ENCODE measurements around the gene EML4. TPM values are rescaled to one million over a fixed set of nuclear protein-coding genes. Genes with fewer than 3 reads are reported as not detected.

Gene EML4
- total RNA-seq, 1 experiment from 2014 or later, result 107 TPM

DNA sequence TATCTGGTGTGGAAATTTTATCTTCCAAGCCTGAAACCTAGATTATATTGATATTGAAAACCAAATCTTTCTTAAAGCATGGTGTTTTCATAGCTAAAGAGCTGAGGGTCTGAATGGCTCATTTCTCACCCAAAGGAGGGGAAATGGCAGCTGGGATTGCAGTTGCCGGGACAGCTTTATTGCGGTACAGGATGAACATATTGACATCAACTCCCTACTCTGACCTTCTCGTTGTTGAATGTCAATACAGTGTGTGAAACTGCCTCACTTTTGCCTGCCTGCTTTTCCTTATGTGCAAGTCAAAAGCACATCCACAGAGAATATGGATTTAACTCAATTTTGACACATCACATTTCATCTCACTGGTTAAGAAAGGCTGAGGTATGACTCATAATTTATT is 195.5 kb downstream of the EML4 start:
- H3K4me3 ChIP-seq (ENCODE audit: low read depth in 2 of 2, low read length in 2 of 2), result no peak overlapping the region
- in situ Hi-C loops (cut with HindIII; ENCODE audit: low pct_unique_long_range_greater_than_20kb, low sequenced_read_pairs) (no loop called here), intact Hi-C loops (cut with micrococcal nuclease; ENCODE audit: unreplicated experiment) (no loop called here)
- H3K27me3 ChIP-seq (ENCODE audit: control insufficient read depth, insufficient read depth, low read length), result no peaks in the 10 kb centered on the region
- no peak for TF ChIP-seq SIN3A (IDR thresholded peaks at IDR 0.05; ENCODE audit: borderline replicate concordance, insufficient read depth, low read depth, low read length)
- TF ChIP-seq, protein P1, sequence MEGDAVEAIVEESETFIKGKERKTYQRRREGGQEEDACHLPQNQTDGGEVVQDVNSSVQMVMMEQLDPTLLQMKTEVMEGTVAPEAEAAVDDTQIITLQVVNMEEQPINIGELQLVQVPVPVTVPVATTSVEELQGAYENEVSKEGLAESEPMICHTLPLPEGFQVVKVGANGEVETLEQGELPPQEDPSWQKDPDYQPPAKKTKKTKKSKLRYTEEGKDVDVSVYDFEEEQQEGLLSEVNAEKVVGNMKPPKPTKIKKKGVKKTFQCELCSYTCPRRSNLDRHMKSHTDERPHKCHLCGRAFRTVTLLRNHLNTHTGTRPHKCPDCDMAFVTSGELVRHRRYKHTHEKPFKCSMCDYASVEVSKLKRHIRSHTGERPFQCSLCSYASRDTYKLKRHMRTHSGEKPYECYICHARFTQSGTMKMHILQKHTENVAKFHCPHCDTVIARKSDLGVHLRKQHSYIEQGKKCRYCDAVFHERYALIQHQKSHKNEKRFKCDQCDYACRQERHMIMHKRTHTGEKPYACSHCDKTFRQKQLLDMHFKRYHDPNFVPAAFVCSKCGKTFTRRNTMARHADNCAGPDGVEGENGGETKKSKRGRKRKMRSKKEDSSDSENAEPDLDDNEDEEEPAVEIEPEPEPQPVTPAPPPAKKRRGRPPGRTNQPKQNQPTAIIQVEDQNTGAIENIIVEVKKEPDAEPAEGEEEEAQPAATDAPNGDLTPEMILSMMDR (IDR thresholded peaks at IDR 0.05), result no peak
- TF ChIP-seq POLR2AphosphoS5 (IDR thresholded peaks at IDR 0.05; ENCODE audit: low read depth, low read length), result no peak
- TF ChIP-seq TCF7L2 (IDR thresholded peaks at IDR 0.05; ENCODE audit: low read depth, low read length), result no peak
- TF ChIP-seq REST (IDR thresholded peaks at IDR 0.05; ENCODE audit: insufficient read depth in 1 of 2, low read depth in 2 of 2, low read length in 1 of 2), result no peak
- no peak for ATAC-seq
- no peak overlapping the region for H3K27ac ChIP-seq (ENCODE audit: low read length)
- H3K4me1 ChIP-seq (ENCODE audit: control insufficient read depth, insufficient read depth, low read length), result 0 out of 2 replicates have a peak, but pooled peaks cover 3% of the 10 kb centered on the region
- H3K36me3 ChIP-seq (ENCODE audit: control insufficient read depth, insufficient read depth, low read length), result peaks cover 6% of the 10 kb centered on the region; the same call in 1 of the 2 replicates
- H3K9me3 ChIP-seq (ENCODE audit: control insufficient read depth, insufficient read depth, low read depth, low read length), result no peaks in the 10 kb centered on the region
- BruUV-seq (replicated peaks), result no TSS peak
- DNase-seq (ENCODE audit: low read depth, low spot score), result no peak
- ChIA-PET CTCF (no interaction called here), POLR2A (interaction anchor here (0.6 kb wide), 1 partner anchor 485 kb away, joined by 18 read pairs; no protein-coding TSS in a partner anchor)

GRCh38 chr2:42366411-42366810 is 197.3 kb downstream of the EML4 start:
- Histone ChIP-seq H3K27ac (ENCODE audit: low read length) (no peak overlapping the region), H3K4me3 (ENCODE audit: low read depth in 2 of 2, low read length in 2 of 2) (no peak overlapping the region), H3K36me3 (ENCODE audit: control insufficient read depth, insufficient read depth, low read length) (no peaks in the 10 kb centered on the region), H3K9me3 (ENCODE audit: control insufficient read depth, insufficient read depth, low read depth, low read length) (no peaks in the 10 kb centered on the region), H3K4me1 (ENCODE audit: control insufficient read depth, insufficient read depth, low read length) (0 out of 2 replicates have a peak, but pooled peaks cover 3% of the 10 kb centered on the region), H3K27me3 (ENCODE audit: control insufficient read depth, insufficient read depth, low read length) (no peaks in the 10 kb centered on the region)
- BruUV-seq (replicated peaks), result no TSS peak
- in situ Hi-C loops (cut with HindIII; ENCODE audit: low pct_unique_long_range_greater_than_20kb, low sequenced_read_pairs) (no loop called here), intact Hi-C loops (cut with micrococcal nuclease; ENCODE audit: unreplicated experiment) (no loop called here)
- ATAC-seq, result no peak
- TF ChIP-seq, protein P1 (IDR thresholded peaks at IDR 0.05), result no peak
- TF ChIP-seq TCF7L2 (IDR thresholded peaks at IDR 0.05; ENCODE audit: low read depth, low read length), result no peak
- no peak for TF ChIP-seq POLR2AphosphoS5 (IDR thresholded peaks at IDR 0.05; ENCODE audit: low read depth, low read length)
- no peak for TF ChIP-seq REST (IDR thresholded peaks at IDR 0.05; ENCODE audit: insufficient read depth in 1 of 2, low read depth in 2 of 2, low read length in 1 of 2)
- TF ChIP-seq SIN3A (IDR thresholded peaks at IDR 0.05; ENCODE audit: borderline replicate concordance, insufficient read depth, low read depth, low read length), result no peak
- ChIA-PET CTCF (no interaction called here), POLR2A (no interaction called here)
- DNase-seq (ENCODE audit: low read depth, low spot score), result no peak

All from Panc1 (cell line).